Inflammatory macrophage treated with lipopolysaccharide for 1 hour (primary cell): ENCODE data around the gene CCDC169.
"Not testable (repeated sequence)": the region's sequence is repeated elsewhere in the genome, so short reads cannot be mapped to it uniquely, and the experiment has no call there.

Source experiments
- DNase-seq, 2 donors: peaks; one replicate each; pipeline ENCODE4 v3.0.0-alpha.2; 2020 to 2022

Gene CCDC169

DNA sequence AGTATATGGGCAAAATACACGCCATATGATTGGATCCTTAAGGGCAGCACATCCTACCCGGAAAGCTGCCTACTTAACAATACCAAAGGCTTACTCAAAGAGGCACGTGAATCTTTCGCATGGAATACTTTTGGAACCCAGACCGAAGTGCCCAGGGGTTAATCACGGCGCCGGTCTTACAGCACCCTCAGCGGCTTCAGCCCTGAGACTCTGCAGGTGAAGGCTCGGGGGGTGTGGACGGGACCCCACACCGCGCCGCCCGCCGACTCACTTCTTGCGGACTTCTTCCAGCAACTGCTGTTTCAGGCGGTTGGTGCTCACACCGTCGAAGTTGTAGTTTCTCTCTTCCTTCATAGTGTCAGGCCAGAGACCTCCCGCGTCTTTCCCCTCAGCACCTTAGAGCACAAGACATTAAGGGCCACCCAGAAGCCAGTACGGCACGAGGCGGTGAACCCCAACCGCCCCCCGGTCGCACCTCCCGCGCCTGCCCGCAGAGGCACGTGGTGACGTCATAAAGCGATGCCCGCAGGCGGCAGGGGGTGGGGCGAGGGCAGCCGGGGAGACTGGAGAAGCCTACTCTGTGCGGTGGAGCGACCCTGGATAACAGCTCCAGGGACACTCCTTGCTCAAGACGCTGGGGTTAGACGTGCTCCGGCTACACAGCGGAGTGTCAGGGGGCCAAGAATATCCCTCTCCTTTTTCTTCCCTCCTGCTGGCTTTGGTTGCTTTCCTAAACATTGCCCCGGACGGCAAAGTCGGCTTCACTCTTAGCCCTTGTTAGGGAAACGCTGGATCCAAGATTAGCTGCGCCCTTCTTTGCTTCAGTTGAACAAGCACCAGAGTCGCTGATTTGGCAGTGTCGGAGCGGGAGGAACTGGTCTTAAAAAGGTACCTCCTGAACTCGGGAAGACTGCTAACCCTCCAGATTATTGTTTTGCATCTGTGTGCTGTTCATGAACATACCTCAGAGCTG lies at the start of gene CCDC169:
TSS of gene CCDC169 (minus strand) at position 449 of the 973 bp plus-strand sequence. CDS start at position 354, 95 bp downstream.
- DNase-seq, result peak; percentile 17 to 38

DNA sequence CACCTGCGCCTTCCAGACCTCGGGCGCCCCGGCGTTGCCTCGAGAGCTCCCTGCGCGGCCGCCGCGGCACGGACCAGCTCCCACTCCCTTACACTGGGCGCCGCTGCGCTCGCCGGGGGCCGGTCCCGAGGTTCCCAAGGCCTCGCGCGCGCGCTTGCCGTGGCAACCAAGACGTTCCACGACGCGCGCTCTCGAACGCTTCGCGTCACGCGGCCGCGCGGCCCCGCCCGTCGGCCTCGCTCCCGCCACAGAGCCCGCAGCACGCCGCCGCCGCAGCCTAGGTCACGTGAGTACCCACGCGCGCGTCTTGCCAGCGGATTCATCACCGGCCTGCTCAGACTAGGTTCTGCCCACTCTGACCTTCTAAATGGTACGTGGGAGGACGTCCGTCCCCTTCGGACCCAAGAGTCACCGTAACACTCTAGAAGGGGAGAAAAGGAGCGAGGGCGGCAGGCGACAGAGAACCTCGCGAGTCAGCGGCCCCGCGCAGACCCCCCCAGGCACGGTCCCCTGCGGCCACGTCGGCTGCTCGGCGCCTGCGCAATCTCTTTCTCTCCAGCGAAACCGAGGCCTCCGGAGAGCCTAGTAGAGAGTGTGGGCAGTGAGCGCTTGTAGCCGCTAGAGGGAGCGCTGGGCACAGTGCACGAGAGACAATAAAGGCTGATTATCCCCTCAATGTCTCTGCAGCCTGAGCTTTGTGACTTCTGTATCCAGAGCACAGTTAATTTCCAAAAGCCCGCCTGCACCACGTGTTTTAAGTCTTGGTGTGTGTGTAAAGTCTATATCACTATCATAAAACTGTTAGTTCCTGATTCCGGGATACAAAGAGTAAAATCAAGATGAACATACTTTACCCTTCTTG lies 48.8 kb upstream of the CCDC169 start, which contains the start of gene SPART:
TSS of gene SPART (minus strand) at position 173 of the 862 bp plus-strand sequence. CDS start 10,564 bp downstream, outside the sequence.
- DNase-seq, result peak; percentile 94 to 95

DNA sequence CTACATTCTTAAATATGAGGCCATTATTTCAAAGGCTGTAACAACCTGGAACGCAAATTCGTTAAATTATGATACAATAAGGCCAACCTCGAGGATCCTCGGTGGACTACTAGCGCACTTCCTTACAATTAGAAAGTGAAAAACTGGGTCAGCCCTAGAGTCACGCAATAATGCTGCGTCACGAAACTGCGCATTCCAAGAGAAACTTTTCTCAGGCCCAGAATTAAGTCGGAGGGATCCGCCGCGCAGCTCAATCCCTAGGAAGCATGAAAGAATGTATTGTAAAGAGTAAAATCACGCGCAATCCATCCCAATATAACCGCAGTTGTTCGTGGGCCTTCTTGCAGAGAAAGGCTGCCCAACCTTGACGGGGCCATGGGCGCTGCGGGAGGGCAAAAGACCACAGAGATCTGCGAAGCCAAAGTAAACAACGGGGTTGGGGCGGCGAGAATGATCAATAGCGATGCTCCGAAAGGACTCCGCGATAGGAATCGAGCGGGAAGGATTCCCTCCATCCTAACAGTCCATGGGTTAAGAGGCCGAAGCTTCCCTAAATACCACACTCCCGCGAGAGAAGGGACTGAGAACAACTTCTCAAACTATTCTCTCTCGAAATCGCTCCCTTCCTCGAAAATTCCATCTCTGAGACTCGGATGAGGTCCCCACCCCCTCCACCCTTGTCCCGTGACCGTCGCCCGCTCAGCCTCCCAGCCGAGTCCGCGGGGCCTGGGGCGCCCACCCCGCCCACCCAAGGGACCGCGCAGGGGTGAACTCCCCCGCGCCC lies 48.0 kb upstream of the CCDC169 start:
- DNase-seq, result peak; percentile 83 to 85

DNA sequence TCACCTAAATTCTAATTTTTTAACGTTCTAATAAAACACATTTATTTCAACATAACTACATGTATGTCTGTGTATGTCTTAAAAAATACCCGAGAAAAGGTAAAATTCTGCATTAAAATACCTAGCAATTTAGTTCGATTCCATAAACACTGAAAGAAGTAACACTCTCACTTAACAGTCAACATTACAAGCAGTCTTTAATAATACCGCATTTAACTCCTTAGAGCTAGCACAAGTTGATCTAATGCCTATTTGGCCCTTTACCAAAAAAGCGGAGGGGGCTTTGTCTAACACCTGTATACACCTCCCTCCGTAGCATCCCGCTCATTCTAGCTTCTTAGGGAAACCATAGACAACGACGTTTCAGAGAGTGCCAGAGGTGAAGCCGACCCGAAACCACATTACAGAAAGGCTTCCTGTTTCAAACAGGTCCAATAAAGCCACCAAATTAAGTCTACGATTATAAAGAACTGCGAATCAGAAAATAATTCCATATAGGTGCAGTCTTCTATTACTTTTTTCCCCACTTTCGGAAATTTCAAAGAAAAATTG lies 47.3 kb upstream of the CCDC169 start:
- peak in 1 of 2 donors; percentile 9 for DNase-seq

DNA sequence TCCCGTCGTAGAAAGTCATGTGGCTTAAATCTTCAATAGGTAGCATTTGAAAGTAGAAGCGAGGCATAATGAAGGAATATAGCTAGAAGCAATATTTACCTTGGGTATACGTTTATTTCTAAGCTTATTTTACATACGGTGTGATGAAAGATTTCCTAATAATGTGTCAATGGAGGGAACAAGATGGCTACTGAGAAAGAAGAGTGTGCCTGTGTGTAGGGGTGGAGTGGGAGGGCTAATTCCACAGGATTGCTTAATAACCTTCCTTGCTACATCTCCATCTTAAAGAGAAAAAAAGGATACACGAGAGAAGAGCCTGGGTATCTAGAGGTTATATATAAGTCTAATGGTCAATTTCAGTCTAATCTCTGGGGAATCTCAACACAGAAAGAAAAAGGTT lies 46.6 kb upstream of the CCDC169 start:
- peak; percentile 83 to 84 for DNase-seq

DNA sequence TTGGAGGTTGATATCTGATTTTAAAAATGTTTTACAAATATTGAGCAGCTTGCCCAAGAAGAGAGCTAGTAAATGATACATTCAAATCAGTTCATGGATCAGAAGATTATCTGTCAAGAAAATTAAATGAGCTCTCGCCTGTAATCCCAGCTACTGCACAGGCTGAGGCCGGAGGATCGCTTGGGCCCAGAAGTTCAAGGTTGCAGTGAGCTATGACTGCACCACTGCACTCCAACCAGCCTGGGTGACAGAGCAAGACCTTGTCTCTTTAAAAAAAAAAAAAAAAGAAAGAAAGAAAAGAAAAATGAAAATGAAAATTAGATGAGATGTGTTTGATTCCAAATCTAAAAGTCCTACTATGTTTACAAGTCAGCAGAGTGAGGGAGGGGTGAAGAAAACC lies 46.2 kb upstream of the CCDC169 start:
- DNase-seq, result no peak

DNA sequence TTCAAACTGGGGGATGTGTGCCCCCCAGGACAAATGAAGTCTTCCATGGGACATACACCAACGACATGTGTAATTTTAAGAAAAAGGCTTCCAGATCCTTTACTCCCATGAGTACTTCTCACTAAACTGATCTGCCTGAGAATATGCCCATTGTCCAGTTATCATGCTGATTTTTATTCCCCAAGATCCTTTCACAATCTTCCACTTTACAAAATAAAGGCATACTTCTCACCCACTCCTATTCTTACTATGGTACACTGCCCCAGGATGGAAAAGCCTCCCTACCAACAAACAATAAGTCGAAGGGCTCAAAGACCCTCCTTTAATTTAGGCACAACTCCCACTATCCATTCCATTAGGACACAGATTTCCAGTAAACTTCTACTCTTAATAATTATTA lies 45.1 kb upstream of the CCDC169 start:
- DNase-seq, result no peak

DNA sequence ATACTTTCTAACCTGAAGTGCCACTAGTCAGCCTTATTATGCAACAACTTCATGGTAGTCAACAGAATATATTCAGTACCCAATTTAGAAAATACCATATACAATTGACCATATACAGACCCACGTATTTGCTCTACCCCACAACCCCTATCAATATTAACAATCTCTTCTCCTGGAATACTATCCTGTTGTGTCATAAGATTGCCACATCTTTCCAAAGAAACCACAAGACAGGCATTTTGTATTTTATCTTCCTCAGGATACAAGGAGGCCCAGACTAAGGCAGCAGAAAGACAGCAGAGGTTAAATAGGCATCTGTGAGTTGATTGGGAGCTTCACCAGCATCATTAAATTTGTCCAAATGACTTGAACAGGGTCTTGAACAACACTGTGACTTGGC lies 44.1 kb upstream of the CCDC169 start:
- no peak for DNase-seq

DNA sequence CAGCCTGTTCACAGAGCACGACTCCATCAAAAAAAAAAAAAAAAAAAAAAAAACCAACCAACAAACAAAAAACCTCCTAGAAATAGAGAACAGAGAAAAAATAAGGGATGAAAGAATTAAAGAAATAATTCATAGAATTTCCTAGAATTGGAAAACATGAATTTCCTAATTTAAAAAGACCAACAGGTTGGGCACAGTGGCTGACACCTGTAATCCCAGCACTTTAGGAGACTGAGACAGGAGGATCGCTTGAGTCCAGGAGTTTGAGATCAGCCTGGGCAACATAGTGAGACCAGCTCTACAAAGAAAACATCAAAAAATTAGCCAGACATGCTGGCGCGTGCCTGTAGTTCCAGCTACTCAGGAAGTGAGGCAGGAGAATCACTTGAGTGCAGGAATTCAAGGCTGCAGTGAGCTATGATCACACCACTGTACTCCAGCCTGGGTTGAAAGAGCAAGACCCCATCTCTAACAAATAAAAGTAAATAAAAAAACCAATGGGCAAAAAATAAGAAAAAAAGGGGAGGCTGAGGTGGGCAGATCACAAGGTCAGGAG lies 42.1 kb upstream of the CCDC169 start:
- no peak for DNase-seq

DNA sequence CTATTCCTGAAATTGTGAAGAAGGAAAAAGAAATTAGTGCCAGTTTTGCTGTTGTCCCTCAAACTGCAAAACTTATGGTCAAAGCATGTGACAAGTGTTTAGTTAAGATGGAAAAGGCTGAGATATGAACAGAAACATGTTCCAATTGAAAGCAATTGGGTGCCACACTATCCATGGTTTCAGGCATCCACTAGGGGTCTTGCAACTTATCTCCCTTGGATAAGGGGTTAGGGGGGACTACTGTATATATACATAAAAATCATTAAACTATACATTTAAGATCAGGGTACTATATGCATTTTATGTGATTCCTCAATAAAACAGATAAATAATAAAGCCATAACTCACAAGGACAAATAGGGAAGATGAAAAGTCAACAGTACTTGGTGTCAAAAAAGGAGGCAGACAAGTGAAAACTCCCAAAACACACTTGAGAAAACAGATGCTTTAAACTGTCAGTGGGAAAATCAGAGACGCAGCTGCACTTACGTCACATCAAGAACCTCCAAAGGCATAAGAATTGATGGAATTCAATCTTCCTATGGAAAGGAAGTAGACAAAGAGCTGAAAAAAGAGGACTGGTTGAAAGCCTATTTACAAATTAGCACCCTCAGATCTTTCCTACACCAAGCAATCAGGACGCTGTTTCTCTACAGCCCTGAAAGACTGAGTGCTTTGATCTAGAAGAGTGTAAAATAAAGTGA lies 40.5 kb upstream of the CCDC169 start:
- DNase-seq, result no peak

DNA sequence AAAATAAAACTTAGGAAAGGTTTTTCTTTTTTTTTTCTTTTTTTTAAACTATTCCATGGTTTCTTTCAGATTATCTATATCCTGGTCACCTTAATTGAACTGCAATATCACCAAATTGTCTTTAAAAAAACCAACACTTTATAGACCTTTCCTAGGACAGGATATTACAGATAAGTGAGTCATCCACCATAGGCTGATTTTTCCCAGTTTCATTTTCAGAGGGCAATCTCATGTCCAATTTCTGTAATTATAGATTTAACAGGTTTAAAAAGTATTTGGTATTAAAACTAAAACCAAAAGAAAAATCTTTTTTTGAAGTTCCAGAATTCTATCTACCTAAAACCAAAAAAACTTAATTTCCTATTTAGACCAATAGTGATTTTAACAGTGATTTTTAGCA lies 35.4 kb upstream of the CCDC169 start:
- DNase-seq, result peak; percentile 49 to 57

DNA sequence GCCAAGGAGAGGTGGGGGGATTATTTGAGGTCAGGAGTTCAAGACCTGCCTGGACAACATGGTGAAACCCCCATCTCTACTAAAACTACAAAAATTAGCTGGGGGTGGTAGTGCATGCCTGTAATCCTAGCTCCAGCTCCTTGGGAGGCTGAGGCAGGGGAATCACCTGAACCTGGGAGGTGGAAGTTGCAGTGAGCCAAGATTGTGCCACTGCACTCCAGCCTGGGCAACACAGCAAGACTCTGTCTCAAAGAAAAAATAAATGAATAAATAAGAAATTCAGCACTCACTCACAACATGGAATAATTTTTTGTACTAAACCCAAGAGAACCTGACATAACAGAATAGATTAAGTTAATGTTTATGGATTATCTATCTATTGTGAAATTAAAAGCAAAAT lies 34.6 kb upstream of the CCDC169 start:
- DNase-seq, result not testable (repeated sequence)

DNA sequence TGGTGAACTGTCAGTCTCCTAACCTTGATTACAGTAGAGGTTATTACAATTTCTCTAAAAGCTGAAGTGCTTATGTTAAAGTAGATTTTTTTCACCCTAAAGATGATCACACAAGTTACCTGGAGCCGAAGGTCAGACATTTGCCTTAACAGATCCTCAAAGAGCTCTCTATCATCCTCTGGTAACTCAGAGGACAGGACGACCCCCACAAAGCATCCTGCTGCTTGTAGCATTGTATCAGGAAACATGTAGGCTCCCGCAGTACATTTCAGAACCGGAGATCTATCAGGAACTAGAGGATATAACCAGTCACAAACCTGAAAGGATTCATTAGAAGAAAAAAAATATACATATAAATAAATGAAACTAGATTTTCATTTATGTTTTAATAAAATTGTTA lies 33.7 kb upstream of the CCDC169 start:
- DNase-seq, result no peak

DNA sequence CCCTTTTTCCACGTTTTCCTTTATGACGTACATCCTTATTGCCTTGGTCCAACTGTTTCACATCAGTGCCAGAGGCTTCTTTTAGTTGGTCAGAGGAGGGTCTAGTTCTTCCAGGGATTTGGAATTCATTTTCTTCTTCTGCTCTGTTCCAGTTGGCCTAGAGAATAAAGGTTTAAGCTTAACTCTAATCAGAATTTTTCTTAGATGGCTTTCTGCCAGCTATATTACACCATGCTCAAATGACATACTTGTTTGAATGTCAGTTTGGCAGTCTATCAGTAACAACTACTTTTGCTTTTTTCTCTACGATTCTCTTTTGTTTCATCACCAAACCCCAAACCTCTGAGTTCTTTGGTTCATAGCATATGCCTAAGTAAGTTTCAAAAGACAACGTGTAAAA lies 31.7 kb upstream of the CCDC169 start:
- DNase-seq, result no peak

DNA sequence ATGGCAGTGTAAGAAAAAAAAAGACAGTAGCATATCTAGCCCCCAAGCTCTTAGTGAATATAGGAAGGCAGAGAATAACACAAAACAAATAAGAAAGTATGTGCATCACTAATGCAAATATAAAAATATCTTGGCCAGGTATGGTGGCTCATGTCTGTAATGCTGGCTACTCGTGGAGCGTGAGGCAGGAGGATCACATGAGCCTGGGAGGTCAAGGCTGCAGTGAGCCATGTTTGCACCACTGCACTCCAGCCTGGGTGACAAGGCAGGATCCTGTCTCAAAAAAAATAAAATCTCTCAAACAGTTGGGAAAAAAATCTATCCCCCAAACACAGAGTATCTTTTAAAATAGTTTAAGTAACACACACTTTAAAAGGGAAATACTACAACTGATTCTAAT lies 31.2 kb upstream of the CCDC169 start:
- no peak for DNase-seq

DNA sequence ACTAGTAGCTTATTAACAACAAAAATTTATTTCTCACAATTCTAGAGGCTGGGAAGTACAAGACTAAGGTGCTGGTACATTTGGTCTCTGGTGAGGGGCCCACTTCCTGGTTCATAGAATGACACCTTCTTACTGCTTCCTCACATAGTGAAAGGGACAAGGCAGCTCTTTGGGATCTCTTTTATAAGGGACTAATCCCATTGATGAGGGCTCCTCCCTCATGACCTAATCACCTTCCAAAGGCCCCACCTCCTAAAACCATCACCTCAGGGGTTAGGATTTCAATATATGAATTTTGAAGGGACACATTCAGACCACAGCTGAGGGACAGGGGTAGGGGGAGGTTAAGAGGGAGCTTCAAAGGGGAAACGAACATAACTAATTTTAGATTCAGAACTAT lies 28.3 kb upstream of the CCDC169 start:
- no peak for DNase-seq

DNA sequence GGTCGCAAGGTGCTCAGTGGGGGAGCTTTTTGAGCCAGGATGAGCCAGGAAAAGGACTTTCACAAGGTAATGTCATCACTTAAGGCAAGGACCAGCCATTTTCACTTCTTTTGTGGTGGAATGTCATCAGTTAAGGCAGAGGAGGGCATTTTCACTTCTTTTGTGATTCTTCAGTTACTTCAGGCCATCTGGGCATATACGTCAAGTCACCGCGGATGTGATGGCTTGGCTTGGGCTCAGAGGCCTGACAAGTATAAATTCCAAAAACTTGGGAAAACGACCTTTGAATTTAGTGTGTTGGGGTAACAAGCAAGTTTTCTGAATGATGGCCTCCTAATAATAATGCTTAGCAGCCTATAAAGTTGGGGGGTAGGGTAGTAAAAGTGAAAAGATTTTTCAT lies 27.3 kb upstream of the CCDC169 start:
- not testable (repeated sequence) for DNase-seq

DNA sequence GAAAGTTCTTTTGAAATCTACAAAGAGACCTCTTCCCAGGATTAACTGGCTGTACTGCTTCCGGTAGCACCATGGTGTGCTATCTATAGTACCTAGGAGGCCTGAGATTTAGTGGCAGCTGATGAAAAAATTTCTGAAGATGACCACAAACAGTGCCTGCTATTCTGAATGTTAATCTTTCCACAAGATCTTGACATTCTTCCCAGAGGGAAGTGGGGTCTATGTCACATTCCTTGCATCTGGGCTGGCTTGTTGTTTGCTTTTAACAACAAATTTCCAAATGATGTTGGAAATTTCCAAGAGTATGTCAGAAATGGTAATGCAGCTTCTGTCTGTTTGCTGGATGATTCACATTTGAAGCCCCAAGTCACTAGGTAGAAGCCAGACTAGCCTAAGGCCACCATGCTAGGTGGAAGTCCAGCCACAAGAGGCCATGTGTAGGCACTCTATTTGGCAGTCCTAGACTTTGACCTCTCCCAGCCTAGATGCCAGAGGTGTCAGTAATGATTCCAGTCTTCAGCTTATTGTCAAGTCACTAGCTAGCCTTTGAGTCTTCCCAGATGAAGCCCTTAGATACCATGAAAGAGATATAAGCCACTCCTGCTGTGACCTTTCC lies 26.4 kb upstream of the CCDC169 start:
- DNase-seq, result no peak

DNA sequence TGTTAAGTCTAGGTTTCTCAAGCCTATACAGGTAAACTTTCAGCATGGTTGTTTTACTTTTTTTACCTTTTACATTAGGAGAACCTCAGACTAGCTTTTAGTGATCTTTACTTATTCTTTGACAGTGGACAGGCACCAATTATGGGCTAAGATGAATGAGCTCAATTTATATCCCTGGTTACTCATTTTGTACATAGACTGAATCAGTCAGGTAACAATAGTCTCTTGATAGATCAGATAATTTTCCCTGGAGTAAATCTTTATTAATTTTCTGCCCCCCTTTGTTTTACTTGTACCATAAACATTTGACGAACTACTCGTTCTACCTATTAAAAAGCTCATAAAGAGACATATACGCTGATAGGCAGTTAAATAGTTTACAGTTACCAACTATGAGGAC lies 25.8 kb upstream of the CCDC169 start:
- DNase-seq, result no peak

DNA sequence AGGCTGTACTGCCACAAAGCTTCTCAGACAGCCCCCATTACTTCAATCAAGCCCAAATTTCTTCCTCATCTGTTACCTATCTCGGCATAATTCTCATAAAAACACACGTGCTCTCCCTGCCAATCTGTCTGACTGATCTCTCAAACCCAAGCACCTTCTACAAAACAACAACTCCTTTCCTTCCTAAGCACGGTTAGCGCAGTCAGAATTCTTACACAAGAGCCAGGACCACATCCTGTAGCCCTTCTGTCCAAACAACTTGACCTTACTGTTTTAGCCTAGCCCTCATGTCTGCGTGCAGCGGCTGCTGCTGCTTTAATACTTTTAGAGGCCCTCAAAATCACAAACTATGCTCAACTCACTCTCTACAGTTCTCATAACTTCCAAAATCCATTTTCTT lies 22.2 kb upstream of the CCDC169 start:
- DNase-seq, result not testable (repeated sequence)
